CD14-positive monocyte (primary cell): Measurements from ENCODE around the gene RAI1. TPM values are rescaled to one million over a fixed set of nuclear protein-coding genes. Genes with fewer than 3 reads are reported as not detected.

ENCODE experiments used
- DNase-seq, 3 donors: peaks; one replicate each; pipeline ENCODE4 v3.0.0-alpha.2; 2011 to 2022
- H2AFZ ChIP-seq: 2 replicates; pipeline ENCODE4 v1.6.0; 2012; ENCODE audit warnings: mild to moderate bottlenecking, low read depth, low read length, inconsistent platforms; ENCODE audit not compliant: insufficient read depth, poor library complexity, severe bottlenecking
- H3K27ac ChIP-seq, 2 donors: 1 replicate in 1 of 2; 2 replicates in 1 of 2; pipeline ENCODE4 v1.5.1; 2012 to 2013; ENCODE audit warnings: low read length in 2 of 2, control low read depth in 1 of 2, inconsistent platforms in 1 of 2, low read depth in 1 of 2, mild to moderate bottlenecking in 1 of 2
- H3K27me3 ChIP-seq, 2 donors: one replicate each; pipeline versions ENCODE4 v1.6.0 to v1.6.1; 2011 to 2013; ENCODE audit warnings: low read length in 2 of 2; ENCODE audit not compliant: control insufficient read depth in 2 of 2, insufficient read depth in 2 of 2
- H3K36me3 ChIP-seq, 2 donors: replicated peaks in 1 of 2; 1 replicate in 1 of 2; 2 replicates in 1 of 2; pipeline versions ENCODE4 v1.5.1 to v1.6.1; 2012 to 2013; ENCODE audit warnings: low read length in 2 of 2, control low read depth in 1 of 2, inconsistent platforms in 1 of 2, mild to moderate bottlenecking in 1 of 2; ENCODE audit not compliant: insufficient read depth in 2 of 2, control insufficient read depth in 1 of 2
- H3K4me1 ChIP-seq, 2 donors: 1 replicate in 1 of 2; 2 replicates in 1 of 2; pipeline versions ENCODE4 v1.5.1 to v1.6.1; 2012 to 2013; ENCODE audit warnings: low read length in 2 of 2, control low read depth in 1 of 2, inconsistent platforms in 1 of 2, mild to moderate bottlenecking in 1 of 2, moderate library complexity in 1 of 2; ENCODE audit not compliant: insufficient read depth in 2 of 2, control insufficient read depth in 1 of 2
- H3K4me2 ChIP-seq: replicated peaks from 2 replicates; pipeline ENCODE3; 2012; ENCODE audit warnings: low read length, moderate library complexity, mild to moderate bottlenecking; ENCODE audit not compliant: poor library complexity, severe bottlenecking; ENCODE audit errors: extremely low read depth
- H3K4me3 ChIP-seq, 3 experiments: fragments of 200-600 bp in 1 of 3; sonication (generic) in 1 of 3; replicated peaks in 1 of 3; 1 replicate in 2 of 3; 2 replicates in 1 of 3; pipeline ENCODE4 v1.5.1; 2011 to 2013; ENCODE audit warnings: low read length in 3 of 3, mild to moderate bottlenecking in 3 of 3, control low read depth in 2 of 3, low read depth in 2 of 3, inconsistent platforms in 1 of 3, moderate library complexity in 1 of 3
- H3K79me2 ChIP-seq: 2 replicates; pipeline ENCODE4 v1.6.0; 2012; ENCODE audit warnings: mild to moderate bottlenecking, control low read depth, inconsistent platforms, low read length, moderate library complexity; ENCODE audit not compliant: insufficient read depth
- H3K9ac ChIP-seq: 2 replicates; pipeline ENCODE4 v1.6.0; 2017; ENCODE audit warnings: low read length, mild to moderate bottlenecking; ENCODE audit not compliant: insufficient read depth, poor library complexity, severe bottlenecking
- H3K9me3 ChIP-seq, 2 donors: replicated peaks in 1 of 2; 1 replicate in 1 of 2; 2 replicates in 1 of 2; pipeline versions ENCODE4 v1.5.1 to v1.6.1; 2012 to 2013; ENCODE audit warnings: low read length in 2 of 2, control low read depth in 1 of 2; ENCODE audit not compliant: control insufficient read depth in 1 of 2, insufficient read depth in 1 of 2
- H4K20me1 ChIP-seq: 2 replicates; pipeline ENCODE4 v1.6.0; 2012; ENCODE audit warnings: mild to moderate bottlenecking, low read length, control low read depth, moderate library complexity; ENCODE audit not compliant: insufficient read depth
- H3K27ac Mint-ChIP-seq, 7 donors: one replicate each; pipeline ENCODE4 v1.8.0; 2020; ENCODE audit warnings: mild to moderate bottlenecking in 7 of 7, mixed read lengths in 7 of 7, moderate library complexity in 6 of 7, inconsistent platforms in 2 of 7
- H3K27me3 Mint-ChIP-seq, 3 donors: one replicate each; pipeline ENCODE4 v1.8.0; 2021 to 2022; ENCODE audit warnings: low read depth in 3 of 3, mild to moderate bottlenecking in 3 of 3, mixed read lengths in 3 of 3, moderate library complexity in 3 of 3, inconsistent platforms in 1 of 3
- H3K36me3 Mint-ChIP-seq, 2 donors: one replicate each; pipeline ENCODE4 v1.8.0; 2020; ENCODE audit warnings: mixed read lengths in 2 of 2, inconsistent platforms in 1 of 2, mild to moderate bottlenecking in 1 of 2
- H3K4me1 Mint-ChIP-seq: one replicate; pipeline ENCODE4 v1.8.0; 2020; ENCODE audit warnings: mild to moderate bottlenecking, mixed read lengths
- H3K4me3 Mint-ChIP-seq, 2 donors: one replicate each; pipeline ENCODE4 v1.8.0; 2020; ENCODE audit warnings: mild to moderate bottlenecking in 2 of 2, mixed read lengths in 2 of 2, moderate library complexity in 1 of 2
- H3K9me3 Mint-ChIP-seq, 7 donors: one replicate each; pipeline ENCODE4 v1.8.0; 2020 to 2022; ENCODE audit warnings: mixed read lengths in 7 of 7, mild to moderate bottlenecking in 6 of 7, moderate library complexity in 6 of 7, inconsistent platforms in 2 of 7
- WGBS: methylation state at CpG from one replicate; pipeline ENCODE4 v1.1.5; 2013; ENCODE audit warnings: missing lambda C conversion rate; ENCODE audit not compliant: insufficient coverage; 5-methylcytosine and 5-hydroxymethylcytosine counted together
- intact Hi-C, 2 donors: fragments of 100-400 bp; cut with micrococcal nuclease; formaldehyde crosslinking; loops; one replicate each; pipeline versions ENCODE4 v1.15.0 to v1.15.1; 2023
- polyA plus RNA-seq, 3 donors: library from polyadenylated mRNA; depleted of rRNA in 1 of 3; unstranded in 2 of 3; stranded (reverse) in 1 of 3; fragments of 300-500 nt in 2 of 3; fragments of >200 nt in 1 of 3; fragmentation: Illumina TruSeq in 2 of 3; gene quantifications; 1 replicate in 2 of 3; 2 replicates in 1 of 3; pipeline ENCODE4 v1.2.3, GENCODE V29; 2012 to 2021
- TF ChIP-seq, protein P1 (sequence below): fragments of 200-600 bp; IDR thresholded peaks from one replicate; pipeline ENCODE4 v1.8.0; 2022; ENCODE audit warnings: antibody characterized with exemption, mild to moderate bottlenecking

RAI1 gene
- polyA plus RNA-seq, 3 donors: 0.89 to 4.4 (median 1.5) TPM

DNA sequence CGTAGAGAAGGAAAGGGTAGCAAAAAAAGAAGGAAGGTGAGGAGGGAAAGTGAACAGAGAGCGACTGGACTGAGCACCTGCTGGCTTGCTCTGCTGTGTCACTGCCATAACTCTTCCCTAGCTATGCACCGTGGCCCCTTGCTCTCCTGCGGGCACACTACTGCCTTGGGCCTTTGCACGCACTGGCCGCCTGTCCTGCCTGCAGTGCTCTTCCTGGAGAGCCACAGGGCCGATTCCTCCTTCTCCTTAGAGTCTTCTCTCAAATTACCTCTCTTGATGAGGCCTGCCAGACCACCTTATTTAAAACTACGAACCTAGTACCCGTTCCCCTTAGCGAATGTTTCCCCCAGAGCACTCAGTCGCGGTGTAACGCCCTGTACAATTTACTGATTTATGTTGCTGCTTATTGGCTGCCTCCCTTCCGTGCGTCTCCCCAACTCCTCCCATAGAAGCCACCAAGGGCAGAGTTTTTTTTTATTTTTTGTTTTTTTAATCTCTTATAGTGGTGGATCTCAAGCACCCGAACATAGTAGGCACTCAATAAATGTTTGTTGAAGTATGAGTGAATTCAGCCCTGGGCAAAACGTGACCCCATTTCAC, 70.3 kb downstream of the RAI1 start:
- no peaks in the 10 kb centered on the region for H3K9me3 ChIP-seq
- peak overlapping the region; percentile 45 to 79 (median 70) for H3K4me3 ChIP-seq
- peak overlapping the region; percentile 66 for H3K9ac ChIP-seq
- H3K36me3 ChIP-seq: no peaks in the 10 kb centered on the region
- 7% methylated on average over 6 of the region's 17 CpGs for WGBS
- Mint-ChIP-seq H3K9me3 (no peaks in the 10 kb centered on the region), H3K27me3 (peaks cover 0 to 3% (median 0%) of the 10 kb centered on the region in 3 donors), H3K27ac (peak overlapping the region; percentile 95 to 98 (median 97)), H3K4me1 (peaks cover 39% of the 10 kb centered on the region), H3K36me3 (peaks cover 0 to 3% of the 10 kb centered on the region in 2 donors), H3K4me3 (peak overlapping the region; percentile 70 to 89)
- H4K20me1 ChIP-seq: peaks cover 12% of the 10 kb centered on the region
- H3K27me3 ChIP-seq: no peaks in the 10 kb centered on the region
- peak in 2 of 3 donors; percentile 24 to 33 for DNase-seq
- peak overlapping the region; percentile 72 to 86 for H3K27ac ChIP-seq
- peak overlapping the region; percentile 85 for H2AFZ ChIP-seq
- H3K4me2 ChIP-seq: peak overlapping the region; percentile 81
- peaks cover 58% of the 10 kb centered on the region for H3K79me2 ChIP-seq
- TF ChIP-seq, protein P1, sequence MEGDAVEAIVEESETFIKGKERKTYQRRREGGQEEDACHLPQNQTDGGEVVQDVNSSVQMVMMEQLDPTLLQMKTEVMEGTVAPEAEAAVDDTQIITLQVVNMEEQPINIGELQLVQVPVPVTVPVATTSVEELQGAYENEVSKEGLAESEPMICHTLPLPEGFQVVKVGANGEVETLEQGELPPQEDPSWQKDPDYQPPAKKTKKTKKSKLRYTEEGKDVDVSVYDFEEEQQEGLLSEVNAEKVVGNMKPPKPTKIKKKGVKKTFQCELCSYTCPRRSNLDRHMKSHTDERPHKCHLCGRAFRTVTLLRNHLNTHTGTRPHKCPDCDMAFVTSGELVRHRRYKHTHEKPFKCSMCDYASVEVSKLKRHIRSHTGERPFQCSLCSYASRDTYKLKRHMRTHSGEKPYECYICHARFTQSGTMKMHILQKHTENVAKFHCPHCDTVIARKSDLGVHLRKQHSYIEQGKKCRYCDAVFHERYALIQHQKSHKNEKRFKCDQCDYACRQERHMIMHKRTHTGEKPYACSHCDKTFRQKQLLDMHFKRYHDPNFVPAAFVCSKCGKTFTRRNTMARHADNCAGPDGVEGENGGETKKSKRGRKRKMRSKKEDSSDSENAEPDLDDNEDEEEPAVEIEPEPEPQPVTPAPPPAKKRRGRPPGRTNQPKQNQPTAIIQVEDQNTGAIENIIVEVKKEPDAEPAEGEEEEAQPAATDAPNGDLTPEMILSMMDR: no peak
- H3K4me1 ChIP-seq: peaks cover 40 to 42% of the 10 kb centered on the region in 2 donors
- intact Hi-C loops: loop anchor here (5.0 kb wide), 4 partner anchors 54 to 286 kb away; partner anchors contain the start of genes ATPAF2 (in 1 of the 2), GID4 (in 1 of the 2), PEMT (in 1 of the 2) and RAI1 (in 1 of the 2)

DNA sequence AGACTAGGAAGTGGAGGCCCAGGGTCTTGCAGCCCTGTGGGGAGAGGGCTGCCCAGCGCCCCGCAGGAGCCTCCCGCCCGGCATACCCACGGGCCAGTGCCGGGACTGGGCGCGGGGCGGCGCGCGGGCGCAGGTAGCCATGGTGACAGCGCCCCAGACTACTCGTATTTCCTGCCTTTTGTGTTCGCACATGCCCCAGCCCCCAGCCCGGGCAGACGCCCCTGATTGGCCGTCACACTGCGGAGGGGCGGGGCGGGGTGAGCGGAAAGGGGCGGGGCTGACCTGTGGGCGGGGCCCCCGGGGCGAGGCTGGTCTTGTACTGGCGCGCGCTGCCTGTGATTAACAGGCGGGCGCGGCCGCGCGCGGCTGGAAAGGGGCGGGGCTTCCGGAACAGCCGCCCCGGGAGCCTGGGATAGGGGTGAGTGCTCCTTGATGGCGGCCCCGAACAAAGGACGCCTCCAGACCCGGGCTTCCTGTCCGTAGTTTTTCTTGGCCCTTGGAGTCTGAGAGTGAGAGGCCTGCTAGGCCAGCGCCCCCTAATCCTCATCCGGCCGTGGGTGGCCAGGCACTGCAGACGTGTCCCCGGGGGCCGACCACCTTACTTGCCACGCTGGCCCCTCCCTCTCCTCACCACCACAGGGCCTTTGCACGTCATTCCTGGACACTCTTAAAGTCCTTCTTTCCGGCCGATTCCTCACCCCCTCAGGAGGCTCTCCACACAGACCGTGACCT, 71.0 kb downstream of the RAI1 start:
- 2% methylated on average over 53 of the region's 57 CpGs for WGBS
- no peaks in the 10 kb centered on the region for H3K27me3 ChIP-seq
- H3K4me1 ChIP-seq: peaks cover 42 to 49% of the 10 kb centered on the region in 2 donors
- Mint-ChIP-seq H3K27ac (peak overlapping the region; percentile 95 to 98 (median 97)), H3K4me1 (peaks cover 45% of the 10 kb centered on the region), H3K36me3 (peaks cover 0 to 3% of the 10 kb centered on the region in 2 donors), H3K4me3 (peak overlapping the region; percentile 81 to 89), H3K9me3 (no peaks in the 10 kb centered on the region), H3K27me3 (peaks cover 3 to 7% (median 4%) of the 10 kb centered on the region in 3 donors)
- peaks cover 54% of the 10 kb centered on the region for H3K79me2 ChIP-seq
- H4K20me1 ChIP-seq: peaks cover 19% of the 10 kb centered on the region
- peak overlapping the region; percentile 81 for H3K4me2 ChIP-seq
- peak overlapping the region; percentile 70 to 79 (median 71) for H3K4me3 ChIP-seq
- TF ChIP-seq, protein P1: peak; percentile 40
- DNase-seq: peak; percentile 94 to 97 (median 94)
- H3K27ac ChIP-seq: peak overlapping the region; percentile 72 to 86
- peak overlapping the region; percentile 85 for H2AFZ ChIP-seq
- H3K9ac ChIP-seq: peak overlapping the region; percentile 69
- no peaks in the 10 kb centered on the region for H3K36me3 ChIP-seq
- no peaks in the 10 kb centered on the region for H3K9me3 ChIP-seq
- intact Hi-C loops: loop anchor here (5.0 kb wide), 4 partner anchors 55 to 285 kb away; partner anchors contain the start of genes ATPAF2 (in 1 of the 2), GID4 (in 1 of the 2), PEMT (in 1 of the 2) and RAI1 (in 1 of the 2)
